HepG2 (cell line): Measurements from ENCODE around the gene MLLT11. TPM values are rescaled to one million over a fixed set of nuclear protein-coding genes. Genes with fewer than 3 reads are reported as not detected.

Experiments
- ATAC-seq: fragments of 200-7000 bp; cut with Tn5 transposase; 3 replicates; pipeline ENCODE4 v1.9.1; 2020; ENCODE audit warnings: mild to moderate bottlenecking, moderate library complexity
- BruUV-seq: library from RNA; stranded (reverse); fragments of 400-500 nt; replicated peaks from 2 replicates; lab custom pipeline; 2021; lab: Mats Ljungman, UMichigan
- CTCF ChIA-PET: fragments of 300-600 bp; formaldehyde crosslinking; extraction: SDS; loops from one replicate; lab custom pipeline; 2021; ENCODE audit warnings: low total read pairs, inconsistent platforms, low intra/inter-chr PET ratio; lab: Yijun Ruan, JAX
- POLR2A ChIA-PET: fragments of 350-600 bp; sonication (Branson Sonifier 250); formaldehyde crosslinking; loops from one replicate; lab custom pipeline; 2020; ENCODE audit warnings: antibody characterized with exemption, inconsistent platforms; lab: Yijun Ruan, JAX
- DNase-seq: peaks from one replicate; pipeline ENCODE4 v3.0.0-alpha.2; 2015; ENCODE audit warnings: low spot score
- FAIRE-seq: peaks from 3 replicates; lab custom pipeline; 2011; peaks lifted over from hg19 to GRCh38; lab: Jason Lieb, UNC
- H2AFZ ChIP-seq: one replicate; pipeline ENCODE4 v1.6.1; 2011; ENCODE audit warnings: low read length, inconsistent platforms
- H3K27ac ChIP-seq: fragments of 300-600 bp; 3 replicates; pipeline ENCODE4 v1.8.0; 2011; ENCODE audit warnings: mixed run types, mild to moderate bottlenecking, mixed read lengths, low read length, inconsistent platforms; ENCODE audit not compliant: insufficient read depth; ENCODE audit errors: extremely low read length
- H3K27me3 ChIP-seq, 2 experiments: fragments of 200-600 bp in 1 of 2; 2 replicates in 1 of 2; 3 replicates in 1 of 2; pipeline versions ENCODE4 v1.6.0 to v1.8.0; 2011; ENCODE audit warnings: low read length in 2 of 2, mild to moderate bottlenecking in 2 of 2, moderate library complexity in 2 of 2, inconsistent platforms in 1 of 2; ENCODE audit not compliant: insufficient read depth in 2 of 2, control insufficient read depth in 1 of 2
- H3K36me3 ChIP-seq, 2 experiments: fragments of 200-600 bp in 1 of 2; replicated peaks in 1 of 2; 2 replicates in 1 of 2; 3 replicates in 1 of 2; pipeline versions ENCODE4 v1.5.1 to v1.8.0; 2011; ENCODE audit warnings: low read length in 2 of 2, inconsistent platforms in 1 of 2; ENCODE audit not compliant: insufficient read depth in 2 of 2, control insufficient read depth in 1 of 2
- H3K4me1 ChIP-seq: 2 replicates; pipeline ENCODE4 v1.5.1; 2012; ENCODE audit warnings: low read length, inconsistent platforms; ENCODE audit not compliant: insufficient read depth
- H3K4me2 ChIP-seq: 2 replicates; pipeline ENCODE4 v1.6.0; 2011; ENCODE audit warnings: low read depth, low read length, inconsistent platforms
- H3K4me3 ChIP-seq, 3 experiments: fragments of 200-600 bp in 1 of 3; sonication (generic), shearing (Covaris generic) in 1 of 3; replicated peaks in 1 of 3; 2 replicates each; pipeline ENCODE4 v1.5.1; 2011 to 2016; ENCODE audit warnings: low read length in 3 of 3, inconsistent platforms in 2 of 3, low read depth in 2 of 3, mild to moderate bottlenecking in 2 of 3, control low read depth in 1 of 3, mixed read lengths in 1 of 3; ENCODE audit not compliant: insufficient read depth in 1 of 3
- H3K79me2 ChIP-seq: one replicate; pipeline ENCODE4 v1.6.1; 2011; ENCODE audit warnings: low read length, inconsistent platforms; ENCODE audit not compliant: insufficient read depth
- H3K9ac ChIP-seq: 2 replicates; pipeline ENCODE4 v1.6.0; 2011; ENCODE audit warnings: mild to moderate bottlenecking, low read depth, low read length, inconsistent platforms; ENCODE audit not compliant: insufficient read depth
- H3K9me3 ChIP-seq: 2 replicates; pipeline ENCODE4 v1.5.1; 2012; ENCODE audit warnings: mild to moderate bottlenecking, low read length
- H4K20me1 ChIP-seq: 2 replicates; pipeline ENCODE4 v1.6.0; 2011; ENCODE audit warnings: inconsistent platforms, mild to moderate bottlenecking, low read length, moderate library complexity; ENCODE audit not compliant: insufficient read depth
- ATF2 ChIP-seq: sonication (generic); formaldehyde crosslinking; IDR thresholded peaks from 2 replicates; pipeline ENCODE4 v1.4.0; 2020; ENCODE audit warnings: missing genetic modification reagents
- ESRRA ChIP-seq: sonication (generic); formaldehyde crosslinking; IDR thresholded peaks from 2 replicates; pipeline ENCODE4 v1.5.1; 2020; ENCODE audit warnings: mild to moderate bottlenecking, low read depth, missing genetic modification reagents
- NFYB ChIP-seq: sonication (generic); formaldehyde crosslinking; IDR thresholded peaks from 2 replicates; pipeline ENCODE4 v1.4.0; 2020; ENCODE audit warnings: missing genetic modification reagents
- PCBP2 ChIP-seq: fragments of 200-400 bp; formaldehyde crosslinking; optimal IDR thresholded peaks from 2 replicates; pipeline ENCODE3; 2018; ENCODE audit warnings: low read length, low read depth; ENCODE audit not compliant: poor library complexity, severe bottlenecking
- POGK ChIP-seq: sonication (generic); formaldehyde crosslinking; conservative IDR thresholded peaks from 2 replicates; pipeline ENCODE4 v1.8.0; 2022; ENCODE audit warnings: mild to moderate bottlenecking, moderate library complexity, missing genetic modification reagents
- REPIN1 ChIP-seq: sonication (generic); formaldehyde crosslinking; IDR thresholded peaks from 2 replicates; pipeline ENCODE4 v1.8.0; 2022; ENCODE audit warnings: missing genetic modification reagents, low read depth, mild to moderate bottlenecking, borderline replicate concordance
- SAFB2 ChIP-seq: sonication (generic); formaldehyde crosslinking; IDR thresholded peaks from 2 replicates; pipeline ENCODE4 v1.5.1; 2020; ENCODE audit warnings: missing genetic modification reagents, low read depth, mild to moderate bottlenecking, borderline replicate concordance
- SPEN ChIP-seq: sonication (generic); formaldehyde crosslinking; IDR thresholded peaks from 2 replicates; pipeline ENCODE4 v1.5.1; 2020; ENCODE audit warnings: low read depth, mild to moderate bottlenecking, missing genetic modification reagents
- ZBTB33 ChIP-seq: sonication (generic); formaldehyde crosslinking; IDR thresholded peaks from 2 replicates; pipeline ENCODE4 v1.4.0; 2020; ENCODE audit warnings: missing genetic modification reagents
- ZNF24 ChIP-seq: fragments of 450-650 bp; IDR thresholded peaks from 2 replicates; pipeline ENCODE4 v1.6.1; 2017; ENCODE audit warnings: antibody characterized with exemption, mild to moderate bottlenecking
- ZNF274 ChIP-seq: sonication (generic); formaldehyde crosslinking; IDR thresholded peaks from 2 replicates; pipeline ENCODE4 v1.5.1; 2020; ENCODE audit warnings: mild to moderate bottlenecking, missing genetic modification reagents
- ZNF589 ChIP-seq: sonication (generic); formaldehyde crosslinking; conservative IDR thresholded peaks from 2 replicates; pipeline ENCODE4 v1.8.0; 2022; ENCODE audit warnings: mild to moderate bottlenecking, moderate library complexity, missing genetic modification reagents
- ZNF839 ChIP-seq: sonication (generic); formaldehyde crosslinking; IDR thresholded peaks from 2 replicates; pipeline ENCODE4 v1.4.0; 2020; ENCODE audit warnings: missing genetic modification reagents, mild to moderate bottlenecking, borderline replicate concordance
- ZSCAN20 ChIP-seq: sonication (generic); formaldehyde crosslinking; IDR thresholded peaks from 2 replicates; pipeline ENCODE4 v1.4.0; 2020; ENCODE audit warnings: missing genetic modification reagents, mild to moderate bottlenecking, borderline replicate concordance
- ZSCAN25 ChIP-seq: sonication (generic); formaldehyde crosslinking; IDR thresholded peaks from 2 replicates; pipeline ENCODE4 v1.8.0; 2022; ENCODE audit warnings: mild to moderate bottlenecking, missing genetic modification reagents
- WGBS: methylation state at CpG from one replicate; pipeline ENCODE4 v1.1.6; 2017; ENCODE audit warnings: low lambda C conversion rate; 5-methylcytosine and 5-hydroxymethylcytosine counted together
- in situ Hi-C: cut with HindIII; loops from 2 replicates; pipeline ENCODE4 v1.10.0; 2017; ENCODE audit warnings: low pct_unique_long_range_greater_than_20kb; ENCODE audit not compliant: extremely low pct_ligation_motif_present
- intact Hi-C: fragments of 100-400 bp; cut with micrococcal nuclease; formaldehyde crosslinking; loops from one replicate; pipeline ENCODE4 v1.10.0; 2022; ENCODE audit not compliant: unreplicated experiment
- polyA plus RNA-seq, 8 experiments: library from polyadenylated mRNA; depleted of rRNA in 3 of 8; stranded (reverse) in 7 of 8; unstranded in 1 of 8; fragments of >200 nt; fragmentation: Illumina TruSeq in 4 of 8; extraction: Trizol in 4 of 8; gene quantifications; 2 replicates each; pipeline versions ENCODE4 v1.2.1 to v1.2.3, GENCODE V29; 2011 to 2016; ENCODE audit warnings: low read depth in 4 of 8, missing spikeins in 1 of 8, mixed read lengths in 1 of 8; ENCODE audit not compliant: insufficient read depth in 1 of 8
- total RNA-seq, 5 experiments: library from RNA; depleted of rRNA; stranded (reverse); fragments of >200 nt; fragmentation: Illumina TruSeq; extraction: Trizol; gene quantifications; 2 replicates each; pipeline ENCODE4 v1.2.3, GENCODE V29; 2016; ENCODE audit warnings: low read depth in 1 of 5
- TF ChIP-seq, protein P1 (sequence below): IDR thresholded peaks from 2 replicates; pipeline ENCODE4 v1.6.1; 2012; ENCODE audit warnings: inconsistent platforms

MLLT11 gene
- total and polyA plus RNA-seq, 2 of the 13 experiments (the other 11 are each of a cell fraction or from before 2014, with no cell fraction given) = 0.21 to 0.22 TPM

- H3K27ac ChIP-seq = no peak overlapping the region
- BruUV-seq = no TSS peak
- no peak overlapping the region for H2AFZ ChIP-seq
- in situ Hi-C loops = no loop called here
- FAIRE-seq = no peak
- no peaks in the 10 kb centered on the region for H3K79me2 ChIP-seq
- 75% methylated on average over 6 of the region's 6 CpGs for WGBS
- intact Hi-C loops = no loop called here
- H4K20me1 ChIP-seq = no peaks in the 10 kb centered on the region
- ChIA-PET POLR2A (no interaction called here), CTCF (no interaction called here)
- no peak overlapping the region for H3K4me2 ChIP-seq
- no peak for DNase-seq
- H3K36me3 ChIP-seq = peaks cover 5 to 17% of the 10 kb centered on the region in 2 experiments; a peak in 3 of 5 replicates
- H3K9ac ChIP-seq = no peak overlapping the region
- no peak overlapping the region for H3K4me3 ChIP-seq
- H3K4me1 ChIP-seq = no peaks in the 10 kb centered on the region
- no peak for TF ChIP-seq NFYB (CRISPR knock-in tag)
- no peak for TF ChIP-seq ZSCAN20 (CRISPR knock-in tag)
- no peak for TF ChIP-seq PCBP2
- TF ChIP-seq ATF2 (CRISPR knock-in tag) = no peak
- TF ChIP-seq SAFB2 (CRISPR knock-in tag) = no peak
- no peak for TF ChIP-seq REPIN1
- TF ChIP-seq SPEN = no peak
- no peak for TF ChIP-seq ZSCAN25
- no peak for TF ChIP-seq ZNF24
- no peak for TF ChIP-seq ESRRA (CRISPR knock-in tag)
- TF ChIP-seq ZNF839 (CRISPR knock-in tag) = no peak
- no peak for TF ChIP-seq ZNF274
- TF ChIP-seq ZBTB33 (CRISPR knock-in tag) = no peak
- TF ChIP-seq, protein P1, sequence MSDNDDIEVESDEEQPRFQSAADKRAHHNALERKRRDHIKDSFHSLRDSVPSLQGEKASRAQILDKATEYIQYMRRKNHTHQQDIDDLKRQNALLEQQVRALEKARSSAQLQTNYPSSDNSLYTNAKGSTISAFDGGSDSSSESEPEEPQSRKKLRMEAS = no peak
- TF ChIP-seq POGK (CRISPR knock-in tag) = no peak
- no peak for TF ChIP-seq ZNF589 (CRISPR knock-in tag)
- no peaks in the 10 kb centered on the region for H3K27me3 ChIP-seq
- H3K9me3 ChIP-seq = no peaks in the 10 kb centered on the region
- no peak for ATAC-seq
Measured at GRCh38 chr1:151037032-151037431, 23.2 kb upstream of the MLLT11 start.
